Thymus (tissue), 11 donors: ENCODE measurements around the gene ARID1B. TPM values are rescaled to one million over a fixed set of nuclear protein-coding genes. Genes with fewer than 3 reads are reported as not detected.

Experiments used
- DNase-seq, 9 donors: peaks; one replicate each; pipeline ENCODE4 v3.0.0-alpha.2; 2013; ENCODE audit warnings: low spot score in 9 of 9, low read depth in 6 of 9, missing footprints in 1 of 9
- H3K27ac ChIP-seq, 2 donors: one replicate each; pipeline ENCODE4 v1.5.1; 2013; ENCODE audit warnings: control low read depth in 1 of 2, low read depth in 1 of 2, low read length in 1 of 2, mild to moderate bottlenecking in 1 of 2, moderate library complexity in 1 of 2
- H3K27me3 ChIP-seq, 2 donors: one replicate each; pipeline ENCODE4 v1.5.1; 2013; ENCODE audit warnings: low read length in 1 of 2; ENCODE audit not compliant: control insufficient read depth in 2 of 2, insufficient read depth in 1 of 2
- H3K36me3 ChIP-seq, 2 donors: one replicate each; pipeline ENCODE4 v1.5.1; 2013; ENCODE audit warnings: low read length in 1 of 2, mild to moderate bottlenecking in 1 of 2, moderate library complexity in 1 of 2; ENCODE audit not compliant: control insufficient read depth in 2 of 2, insufficient read depth in 2 of 2
- H3K4me1 ChIP-seq, 2 donors: one replicate each; pipeline ENCODE4 v1.5.1; 2013; ENCODE audit warnings: low read length in 2 of 2; ENCODE audit not compliant: control insufficient read depth in 2 of 2, insufficient read depth in 2 of 2
- H3K4me3 ChIP-seq, 2 donors: one replicate each; pipeline ENCODE4 v1.5.1; 2013; ENCODE audit warnings: low read length in 2 of 2, control low read depth in 1 of 2, mild to moderate bottlenecking in 1 of 2
- H3K9me3 ChIP-seq, 2 donors: one replicate each; pipeline ENCODE4 v1.5.1; 2013; ENCODE audit warnings: low read length in 1 of 2, mild to moderate bottlenecking in 1 of 2; ENCODE audit not compliant: control insufficient read depth in 2 of 2, insufficient read depth in 1 of 2
- WGBS: extraction: QIAGEN DNeasy Blood & Tissue Kit; methylation state at CpG from one replicate; pipeline ENCODE4 v1.1.7; 2013; 5-methylcytosine and 5-hydroxymethylcytosine counted together
- polyA plus RNA-seq: library from polyadenylated mRNA; stranded (reverse); fragments of 200-250 nt; gene quantifications from one replicate; pipeline ENCODE4 v1.2.3, GENCODE V29; 2013
- total RNA-seq: library from RNA; stranded (reverse); fragments of 120-200 nt; gene quantifications from one replicate; pipeline ENCODE4 v1.2.4, GENCODE V29; 2013
- donor health status: healthy.

ARID1B gene
- total and polyA plus RNA-seq, 2 donors, result 24.0 to 26.5 TPM

- Histone ChIP-seq H3K27ac (no peak overlapping the region), H3K4me1 (peaks cover 5 to 8% of the 10 kb centered on the region in 2 donors), H3K4me3 (no peak overlapping the region), H3K9me3 (no peaks in the 10 kb centered on the region), H3K27me3 (no peaks in the 10 kb centered on the region), H3K36me3 (no peaks in the 10 kb centered on the region)
- DNase-seq, result no peak
- WGBS, result 100% methylated on average over 1 of the region's 1 CpG
Measured at GRCh38 chr6:157017022-157017421, 239.8 kb downstream of the ARID1B start.

GRCh38 chr6:157017861-157018260, 240.7 kb downstream of the ARID1B start:
- H3K27ac ChIP-seq, result no peak overlapping the region
- peaks cover 9 to 12% of the 10 kb centered on the region in 2 donors for H3K4me1 ChIP-seq

GRCh38 chr6:157019115-157019641, 242.0 kb downstream of the ARID1B start:
- H3K4me1 ChIP-seq, result peaks cover 9 to 12% of the 10 kb centered on the region in 2 donors
- no peak overlapping the region for H3K4me3 ChIP-seq
- H3K36me3 ChIP-seq, result no peaks in the 10 kb centered on the region
- no peaks in the 10 kb centered on the region for H3K9me3 ChIP-seq
- H3K27me3 ChIP-seq, result no peaks in the 10 kb centered on the region
- DNase-seq, result peak in 1 of 9 donors; percentile 38
- H3K27ac ChIP-seq, result peak overlapping the region in 1 of 2 donors; percentile 43
- WGBS, result 95% methylated on average over 2 of the region's 2 CpGs

More at GRCh38 chr6:157017861-157018260, 240.7 kb downstream of the ARID1B start:
- Histone ChIP-seq H3K27me3 (no peaks in the 10 kb centered on the region), H3K4me3 (no peak overlapping the region), H3K36me3 (no peaks in the 10 kb centered on the region), H3K9me3 (no peaks in the 10 kb centered on the region)
- DNase-seq, result no peak

GRCh38 chr6:157019733-157020132, 242.6 kb downstream of the ARID1B start:
- peak in 1 of 9 donors; percentile 58 for DNase-seq
- H3K27ac ChIP-seq, result no peak overlapping the region
- no peaks in the 10 kb centered on the region for H3K9me3 ChIP-seq
- no peaks in the 10 kb centered on the region for H3K36me3 ChIP-seq
- no peaks in the 10 kb centered on the region for H3K27me3 ChIP-seq
- H3K4me3 ChIP-seq, result no peak overlapping the region
- peaks cover 9 to 12% of the 10 kb centered on the region in 2 donors for H3K4me1 ChIP-seq
- WGBS, result 63% methylated on average over 7 of the region's 7 CpGs

GRCh38 chr6:157020398-157020797, 243.2 kb downstream of the ARID1B start:
- WGBS, result 30% methylated on average over 4 of the region's 4 CpGs
- peak in 1 of 9 donors; percentile 36 for DNase-seq
- H3K27me3 ChIP-seq, result no peaks in the 10 kb centered on the region
- H3K4me1 ChIP-seq, result peaks cover 9 to 12% of the 10 kb centered on the region in 2 donors
- H3K27ac ChIP-seq, result peak overlapping the region in 1 of 2 donors; percentile 97
- H3K9me3 ChIP-seq, result no peaks in the 10 kb centered on the region
- H3K4me3 ChIP-seq, result peak overlapping the region; percentile 86 to 89
- no peaks in the 10 kb centered on the region for H3K36me3 ChIP-seq

GRCh38 chr6:157020881-157021343, 243.7 kb downstream of the ARID1B start:
- peak overlapping the region; percentile 97 to 99 for H3K27ac ChIP-seq
- H3K9me3 ChIP-seq, result no peaks in the 10 kb centered on the region
- H3K4me3 ChIP-seq, result peak overlapping the region; percentile 86 to 89
- no peaks in the 10 kb centered on the region for H3K36me3 ChIP-seq
- peaks cover 9 to 12% of the 10 kb centered on the region in 2 donors for H3K4me1 ChIP-seq
- peak in 3 of 9 donors; percentile 36 to 60 (median 53) for DNase-seq
- WGBS, result under 1% methylated on average over 40 of the region's 40 CpGs
- H3K27me3 ChIP-seq, result no peaks in the 10 kb centered on the region

- no peaks in the 10 kb centered on the region for H3K36me3 ChIP-seq
- no peaks in the 10 kb centered on the region for H3K27me3 ChIP-seq
- DNase-seq, result peak in 8 of 9 donors; percentile 58 to 92 (median 80)
- WGBS, result under 1% methylated on average over 84 of the region's 84 CpGs
- H3K27ac ChIP-seq, result peak overlapping the region; percentile 97 to 99
- H3K4me3 ChIP-seq, result peak overlapping the region; percentile 86 to 89
- H3K9me3 ChIP-seq, result no peaks in the 10 kb centered on the region
- H3K4me1 ChIP-seq, result peaks cover 9 to 12% of the 10 kb centered on the region in 2 donors
Measured at GRCh38 chr6:157021344-157021992, 244.3 kb downstream of the ARID1B start.

GRCh38 chr6:157021993-157022740, 245.0 kb downstream of the ARID1B start:
- 8% methylated on average over 33 of the region's 33 CpGs for WGBS
- Histone ChIP-seq H3K9me3 (no peaks in the 10 kb centered on the region), H3K4me1 (peaks cover 9 to 12% of the 10 kb centered on the region in 2 donors), H3K27ac (peak overlapping the region; percentile 97 to 99), H3K4me3 (peak overlapping the region; percentile 86 to 89), H3K36me3 (no peaks in the 10 kb centered on the region), H3K27me3 (no peaks in the 10 kb centered on the region)
- DNase-seq, result peak; percentile 67 to 89 (median 73)

- DNase-seq, result no peak
- no peak overlapping the region for H3K27ac ChIP-seq
Measured at GRCh38 chr6:157023958-157024357, 246.8 kb downstream of the ARID1B start.

More at GRCh38 chr6:157023958-157024357, 246.8 kb downstream of the ARID1B start:
- WGBS, result 53% methylated on average over 2 of the region's 2 CpGs
- Histone ChIP-seq H3K27me3 (no peaks in the 10 kb centered on the region), H3K36me3 (no peaks in the 10 kb centered on the region), H3K9me3 (no peaks in the 10 kb centered on the region), H3K4me3 (no peak overlapping the region), H3K4me1 (peaks cover 9 to 12% of the 10 kb centered on the region in 2 donors)
